SKM-1 treated with dmso at 0.1 percent for 144 hours (cell line): Measurements from ENCODE around the gene ZNF407.
"Not testable (repeated sequence)": the region's sequence is repeated elsewhere in the genome, so short reads cannot be mapped to it uniquely, and the experiment has no call there.

Source experiments
- DNase-seq: peaks from one replicate; lab custom pipeline; 2025; ENCODE audit not compliant: unreplicated experiment; lab: John Stamatoyannopoulos, UW

The ZNF407 gene

GRCh38 chr18:75087119-75088020, 489.7 kb downstream of the ZNF407 start:
- DNase-seq: no peak

GRCh38 chr18:75088021-75088506, 490.4 kb downstream of the ZNF407 start:
- DNase-seq: no peak

- no peak for DNase-seq
Observed at GRCh38 chr18:75088622-75089211, 491.0 kb downstream of the ZNF407 start.

- DNase-seq: no peak
Observed at GRCh38 chr18:75089748-75090327, 492.2 kb downstream of the ZNF407 start.

GRCh38 chr18:75090336-75090735, 492.7 kb downstream of the ZNF407 start:
- DNase-seq: no peak

GRCh38 chr18:75097491-75098225, 500.0 kb downstream of the ZNF407 start:
- no peak for DNase-seq

- DNase-seq: no peak
Observed at GRCh38 chr18:75100832-75101630, 503.4 kb downstream of the ZNF407 start.

GRCh38 chr18:75101916-75102315, 504.2 kb downstream of the ZNF407 start:
- DNase-seq: no peak

- DNase-seq: not testable (repeated sequence)
Observed at GRCh38 chr18:75104029-75104428, 506.4 kb downstream of the ZNF407 start.

GRCh38 chr18:75104483-75104882, 506.8 kb downstream of the ZNF407 start:
- DNase-seq: no peak

GRCh38 chr18:75105551-75106254, 508.0 kb downstream of the ZNF407 start:
- no peak for DNase-seq

- DNase-seq: no peak
Observed at GRCh38 chr18:75106746-75107145, 509.1 kb downstream of the ZNF407 start.

GRCh38 chr18:75107196-75107930, 509.7 kb downstream of the ZNF407 start:
- DNase-seq: no peak

GRCh38 chr18:75107931-75108276, 510.2 kb downstream of the ZNF407 start:
- no peak for DNase-seq

GRCh38 chr18:75108579-75109318, 511.1 kb downstream of the ZNF407 start:
- no peak for DNase-seq

- DNase-seq: no peak
Observed at GRCh38 chr18:75109319-75109691, 511.6 kb downstream of the ZNF407 start.

- DNase-seq: no peak
Observed at GRCh38 chr18:75109819-75110218, 512.1 kb downstream of the ZNF407 start.

GRCh38 chr18:75110311-75110710, 512.6 kb downstream of the ZNF407 start:
- DNase-seq: no peak
